Measurements from ENCODE around the gene ZNF507.

Gene ZNF507

DNA sequence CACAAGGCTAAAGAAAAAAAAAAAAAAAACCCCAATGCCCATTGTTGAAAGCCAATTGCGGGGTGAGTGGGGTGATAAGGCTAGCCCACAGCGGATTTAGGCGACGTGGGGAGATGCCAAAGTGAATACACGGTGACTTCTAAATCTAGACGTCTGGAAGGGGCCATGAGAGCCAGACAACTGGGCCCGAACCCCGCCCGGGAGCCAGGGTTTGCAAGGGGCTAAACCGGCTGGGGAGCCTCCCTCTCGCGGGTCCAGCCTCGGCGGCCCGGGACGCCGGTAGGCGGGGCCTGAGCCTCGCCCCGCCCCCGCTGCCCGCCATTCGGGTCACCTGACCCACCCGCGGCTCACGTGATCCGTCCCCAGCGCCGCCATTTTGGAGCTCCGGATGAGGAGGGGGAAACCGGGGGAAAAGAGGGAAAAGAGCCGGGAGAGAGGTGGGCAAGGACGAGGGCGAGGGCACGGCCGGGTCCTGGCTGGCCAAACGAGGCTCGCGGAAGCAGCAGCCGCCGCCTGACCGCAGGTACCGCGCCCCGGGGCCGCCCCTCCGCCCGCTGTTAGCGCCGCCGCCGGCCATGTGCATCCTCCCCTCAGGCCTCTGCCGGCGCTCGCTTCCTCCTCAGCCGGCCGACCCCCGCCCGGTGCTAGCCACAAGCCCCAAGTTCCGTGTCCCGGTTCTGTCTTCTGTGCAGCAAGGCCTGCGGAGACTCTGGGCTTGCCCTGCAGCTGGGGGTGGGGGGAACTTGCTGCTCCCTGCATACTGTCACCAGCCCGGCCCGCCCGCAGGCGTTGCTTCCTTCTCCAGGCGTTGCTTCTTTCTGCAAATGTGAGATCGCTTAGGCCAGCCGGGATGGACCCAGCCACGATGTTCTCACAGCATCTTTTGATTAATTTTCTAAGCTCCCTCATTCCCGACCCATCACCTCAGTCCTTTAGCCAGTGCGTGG is at the start of gene ZNF507:
Gene ZNF507 (plus strand): TSS at position 350 of the 947 bp plus-strand sequence. CDS start 7,221 bp downstream, outside the sequence.
- DNase-seq, result peak; percentile 45

DNA sequence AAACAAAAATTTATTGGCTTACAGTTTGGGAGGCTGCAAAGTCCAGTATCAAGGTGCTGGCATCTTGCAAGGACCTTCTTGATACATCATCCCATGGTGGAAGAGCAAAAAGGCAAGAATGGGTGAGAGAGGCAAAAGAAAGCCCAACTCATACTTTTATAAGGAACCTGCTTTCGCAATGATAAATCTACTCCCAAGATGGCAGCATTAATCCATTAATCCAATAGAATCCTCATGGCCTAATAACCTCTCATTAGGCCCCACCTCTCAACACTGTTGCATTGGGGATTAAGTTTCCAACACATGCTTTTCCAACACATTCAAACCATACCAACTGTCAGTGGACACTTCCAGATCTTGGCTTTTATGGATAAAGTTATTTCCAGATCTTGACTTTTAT is 48.7 kb upstream of the ZNF507 start:
- no peak for DNase-seq

DNA sequence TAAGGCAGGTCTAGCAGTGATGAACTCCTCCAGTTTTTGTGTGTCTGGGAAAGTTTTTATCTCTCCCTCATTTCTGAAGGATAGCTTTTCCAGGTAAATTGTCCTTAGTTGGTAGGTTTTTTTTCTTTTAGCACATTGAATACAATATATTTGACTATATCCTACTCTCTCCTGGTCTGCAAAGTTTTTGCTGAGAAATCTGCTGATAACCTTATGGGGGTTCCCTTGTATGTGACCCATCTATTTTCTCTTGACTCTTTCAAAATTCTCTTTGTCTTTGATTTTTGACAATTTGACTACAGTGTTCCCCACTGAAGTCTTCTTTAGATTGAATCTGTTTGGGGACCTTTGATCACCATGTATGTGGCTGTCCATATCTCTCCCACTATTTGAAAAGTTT is 42.6 kb upstream of the ZNF507 start:
- DNase-seq, result no peak

DNA sequence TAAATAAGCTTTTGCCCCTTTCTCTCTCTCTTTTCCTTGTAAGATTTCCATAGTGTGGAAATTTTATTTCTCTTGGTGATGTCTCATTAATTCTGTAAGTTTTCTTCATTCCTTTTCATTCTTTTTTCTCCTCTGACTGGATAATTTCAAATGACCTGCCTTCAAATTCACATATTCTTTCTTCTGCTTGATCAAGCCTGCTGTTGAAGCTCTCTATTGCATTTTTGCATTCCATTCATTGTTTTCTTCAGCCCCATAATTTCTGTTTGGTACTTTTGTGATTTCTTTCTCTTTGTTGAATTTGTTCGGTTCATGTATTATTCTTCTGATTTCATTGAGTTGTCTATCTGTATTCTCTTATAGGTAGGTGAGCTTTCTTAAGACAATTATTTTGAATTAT is 42.2 kb upstream of the ZNF507 start:
- no peak for DNase-seq

DNA sequence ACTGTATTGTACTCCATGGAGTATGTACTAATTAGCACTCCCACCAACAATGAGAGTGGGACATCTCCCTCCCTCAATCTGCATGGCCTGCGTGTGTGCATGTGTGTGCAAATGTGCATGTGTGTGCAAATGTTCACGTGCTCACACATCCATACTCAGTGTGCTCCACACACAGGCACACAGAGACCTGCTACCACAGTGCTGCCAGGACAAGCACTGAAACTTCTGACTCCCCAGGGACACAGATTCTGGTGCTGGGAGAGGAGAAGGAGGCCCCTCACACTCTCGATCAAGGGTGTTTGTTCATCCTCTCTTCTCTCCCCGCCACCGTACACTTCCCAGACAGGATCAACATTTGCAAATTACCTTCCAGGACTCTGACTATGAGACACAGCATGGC is 37.8 kb upstream of the ZNF507 start:
- no peak for DNase-seq

DNA sequence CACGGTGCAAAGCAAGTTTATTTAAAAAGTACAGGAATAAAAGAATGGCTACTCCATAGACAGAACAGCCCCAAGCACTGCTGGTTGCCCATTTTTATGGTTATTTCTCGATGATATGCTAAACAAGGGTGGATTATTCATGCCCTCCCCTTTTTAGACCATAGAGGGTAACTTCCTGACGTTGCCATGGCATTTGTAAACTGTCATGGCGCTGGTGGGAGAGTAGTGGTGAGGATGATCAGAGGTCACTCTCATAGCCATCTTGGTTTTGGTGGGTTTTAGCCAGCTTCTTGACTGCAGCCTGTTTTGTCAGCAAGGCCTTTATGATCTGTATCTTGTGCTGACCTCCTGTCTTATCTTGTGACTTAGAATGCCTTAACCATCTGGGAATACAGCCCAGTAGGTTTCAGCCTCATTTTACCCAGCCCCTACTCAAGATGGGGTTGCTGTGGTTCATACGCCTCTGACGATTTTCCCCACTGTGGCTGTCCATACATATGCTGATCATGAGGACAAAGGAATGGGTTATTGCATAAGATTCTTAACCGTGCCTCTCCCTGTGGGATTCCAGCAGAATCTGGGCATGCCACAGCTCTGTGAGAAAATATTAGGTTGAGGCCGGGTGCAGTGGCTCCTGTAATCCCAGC is 36.9 kb upstream of the ZNF507 start:
- no peak for DNase-seq

DNA sequence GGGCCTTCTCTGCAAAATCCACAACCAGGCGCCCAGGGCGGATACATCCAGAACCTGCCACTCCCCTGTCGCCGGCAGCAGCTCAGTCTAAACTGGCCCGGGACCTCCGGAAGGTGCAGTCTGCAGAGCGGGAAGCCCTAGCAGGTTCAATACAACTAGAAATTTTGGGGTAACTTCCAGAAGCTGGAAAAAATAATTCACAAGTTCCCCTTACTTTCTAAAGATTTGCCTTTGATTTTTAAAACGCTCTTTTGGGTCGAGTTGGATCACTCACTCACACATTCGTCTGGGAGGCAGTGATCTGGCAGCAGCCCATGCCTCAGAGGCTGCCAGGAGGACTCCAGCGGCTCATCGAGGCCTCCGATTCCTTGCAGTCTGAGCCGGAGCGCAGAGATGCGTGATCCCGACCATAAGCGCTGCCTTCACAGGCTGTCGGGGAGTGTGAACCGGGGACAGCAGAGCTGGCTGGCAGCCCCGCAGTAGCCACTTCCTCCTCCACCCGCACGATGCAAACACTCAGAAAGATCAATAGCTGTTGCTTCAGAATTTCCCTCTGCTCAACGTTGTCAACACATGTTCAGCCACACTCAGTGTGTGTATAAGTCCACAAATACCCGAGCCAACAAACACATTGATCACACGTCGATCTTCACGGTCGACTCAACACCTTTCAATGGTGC is 35.6 kb upstream of the ZNF507 start:
- DNase-seq, result no peak

DNA sequence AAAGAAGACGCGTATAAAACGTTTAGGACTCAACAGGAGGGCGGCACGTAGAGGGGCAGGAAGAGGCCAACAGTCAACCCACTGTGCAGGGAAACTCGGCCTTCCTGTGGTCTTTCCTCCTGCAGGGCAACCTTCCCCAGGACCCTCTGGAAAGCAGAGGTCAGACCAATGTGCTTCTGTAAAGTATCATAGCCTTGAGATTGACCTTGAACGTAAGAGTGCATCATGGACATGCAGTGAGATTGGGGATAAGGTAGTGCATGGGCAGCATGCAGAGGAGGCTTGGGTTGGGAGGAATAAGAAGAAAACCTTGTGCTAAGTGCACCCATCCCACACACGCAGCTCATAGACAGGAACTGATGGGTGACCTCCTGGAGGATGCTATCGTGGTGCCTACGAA is 34.0 kb upstream of the ZNF507 start:
- no peak for DNase-seq

DNA sequence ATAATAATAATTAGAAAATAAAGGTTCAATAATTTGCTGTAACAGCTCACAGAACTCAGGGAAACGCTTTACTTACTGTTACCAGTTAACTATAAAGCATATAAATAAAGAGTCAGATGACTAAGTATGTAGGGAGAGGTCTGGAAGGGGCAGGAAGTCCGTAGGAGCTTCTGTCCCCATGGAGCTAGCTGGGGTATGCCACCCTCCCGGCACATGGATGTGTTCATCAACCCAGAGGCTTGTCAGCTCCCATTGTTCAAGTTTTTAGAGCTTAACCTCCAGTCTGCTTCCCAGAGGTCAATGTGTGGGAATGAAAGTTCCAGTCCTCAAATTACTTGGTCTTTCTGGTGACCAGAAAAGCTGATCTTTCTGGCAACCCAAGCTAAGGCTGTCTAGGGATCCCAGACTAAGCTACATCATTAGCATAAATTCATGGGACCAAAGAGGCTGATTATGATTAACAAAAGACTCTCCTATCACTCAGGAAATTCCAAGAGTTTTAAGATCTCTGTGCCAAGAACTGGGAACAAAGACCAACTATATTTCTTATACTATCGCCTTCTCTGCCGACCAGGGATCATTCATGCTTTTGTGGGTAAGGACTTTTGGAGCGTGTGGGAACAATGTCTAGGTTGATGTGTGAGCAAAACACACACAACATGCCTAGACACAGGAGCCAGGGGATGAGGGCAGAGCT is 31.7 kb upstream of the ZNF507 start:
- DNase-seq, result no peak

DNA sequence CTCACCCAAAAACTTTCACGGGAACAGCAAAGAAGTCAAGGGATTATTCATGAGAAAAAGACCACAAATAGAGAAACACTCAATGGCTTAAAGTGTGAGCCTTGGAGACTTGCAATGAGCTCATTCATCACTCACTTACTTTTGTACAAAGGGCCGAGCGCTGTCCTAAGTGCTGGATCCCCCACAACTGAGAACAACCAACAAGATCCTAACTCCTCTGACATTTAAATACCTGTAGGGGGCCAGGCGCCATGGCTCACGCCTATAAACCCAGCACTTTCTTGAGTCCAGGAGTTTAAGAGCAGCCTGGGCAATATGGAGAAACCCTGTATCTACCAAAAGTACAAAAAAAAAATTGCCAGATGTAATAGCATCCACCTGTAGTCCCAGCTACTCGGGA is 29.4 kb upstream of the ZNF507 start:
- no peak for DNase-seq

DNA sequence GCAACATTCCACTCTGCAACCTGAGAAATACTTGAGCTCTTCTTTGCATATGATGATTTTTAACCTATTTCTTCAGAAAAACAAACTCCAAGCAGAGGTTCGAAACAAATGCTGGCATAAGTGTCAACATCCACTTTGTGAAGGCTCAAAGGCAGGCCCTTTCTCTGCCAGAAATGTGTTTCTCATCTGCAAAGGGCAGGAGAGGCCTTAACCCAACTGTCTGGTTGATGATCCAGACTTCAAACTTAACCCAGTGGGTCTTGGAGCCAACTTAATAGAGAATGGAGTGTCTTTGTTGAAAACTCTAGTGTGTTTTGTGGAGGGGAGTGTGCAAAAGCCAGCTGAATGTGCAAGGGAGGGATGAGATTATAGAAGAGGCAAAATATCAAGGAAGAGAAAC is 28.3 kb upstream of the ZNF507 start:
- no peak for DNase-seq

DNA sequence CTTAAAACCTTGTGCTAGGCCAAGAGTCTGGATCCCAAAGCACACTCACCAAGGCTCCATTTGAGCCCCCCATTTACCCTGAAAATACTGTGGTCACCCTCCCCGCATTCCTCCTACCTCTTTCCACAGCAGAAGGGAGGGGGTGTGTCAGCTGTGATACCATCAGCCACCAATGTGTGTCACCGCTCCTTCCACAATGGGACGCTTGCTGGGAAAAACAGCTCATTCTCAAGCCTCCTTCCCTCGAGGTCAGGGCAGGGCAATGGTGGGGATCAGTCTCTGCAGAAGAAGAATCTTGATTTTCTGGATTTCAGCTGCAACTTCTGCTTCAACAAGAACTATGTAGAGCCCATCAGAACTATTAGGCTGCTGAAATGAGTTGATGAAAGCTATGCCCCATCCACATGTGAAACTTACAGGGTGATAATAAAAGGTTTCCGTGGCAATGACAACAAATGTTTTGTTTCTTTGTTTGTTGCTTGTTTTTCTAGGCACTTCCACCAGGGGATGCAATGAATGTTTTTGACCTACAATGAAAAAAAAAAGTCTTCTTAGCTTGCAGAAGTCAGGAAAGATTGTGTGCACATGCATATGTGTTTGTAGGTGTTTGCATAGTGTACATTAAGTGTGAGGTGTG is 26.4 kb upstream of the ZNF507 start:
- peak; percentile 10 for DNase-seq

DNA sequence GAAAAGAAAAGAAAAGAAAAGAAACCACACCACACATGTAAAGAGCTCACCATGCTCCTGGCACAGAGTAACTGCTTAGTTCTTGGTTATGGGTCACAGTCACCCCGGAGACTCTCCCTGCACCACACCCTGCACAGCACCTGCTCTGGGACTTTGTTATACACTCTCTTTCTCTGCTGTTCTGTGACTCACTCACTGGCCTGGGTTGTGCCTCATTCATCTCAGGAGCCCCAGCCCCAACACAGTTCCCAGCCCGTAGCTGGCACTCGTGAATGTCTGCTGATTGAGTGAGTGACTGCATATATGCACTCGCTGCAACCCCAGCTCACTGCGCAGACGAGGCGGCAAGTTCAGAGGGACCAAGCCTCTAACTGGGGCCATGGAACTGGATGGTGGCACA is 22.9 kb upstream of the ZNF507 start:
- no peak for DNase-seq

DNA sequence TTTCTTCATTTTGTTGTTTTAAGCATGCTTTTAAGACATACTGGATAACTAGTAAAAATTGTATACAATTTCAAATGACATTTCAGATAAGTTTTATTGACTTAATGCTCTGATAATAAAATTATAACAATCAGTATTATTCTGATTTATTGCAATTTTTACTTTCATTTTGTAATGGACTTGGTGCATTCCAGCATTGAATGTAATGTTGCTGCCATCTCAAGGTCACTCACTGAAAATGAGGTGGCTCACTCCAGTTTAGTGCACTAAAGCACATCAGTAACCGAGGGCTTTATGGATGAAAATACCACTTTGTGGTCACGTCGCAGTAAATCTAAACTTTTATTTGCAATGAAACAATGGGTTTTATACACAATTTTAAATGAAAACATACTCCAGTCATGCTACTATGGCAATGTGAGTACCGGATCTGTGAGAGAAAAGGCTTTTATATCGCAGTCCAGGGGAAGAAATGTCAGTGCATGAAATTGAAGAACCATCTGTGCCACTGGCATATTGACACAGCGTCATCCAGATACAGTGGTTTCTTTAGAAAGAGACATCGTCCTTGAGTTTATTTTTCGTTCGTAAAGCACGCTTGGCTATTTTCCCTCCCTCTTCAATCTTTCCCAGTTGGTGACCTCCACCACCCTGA is 20.7 kb upstream of the ZNF507 start:
- no peak for DNase-seq

DNA sequence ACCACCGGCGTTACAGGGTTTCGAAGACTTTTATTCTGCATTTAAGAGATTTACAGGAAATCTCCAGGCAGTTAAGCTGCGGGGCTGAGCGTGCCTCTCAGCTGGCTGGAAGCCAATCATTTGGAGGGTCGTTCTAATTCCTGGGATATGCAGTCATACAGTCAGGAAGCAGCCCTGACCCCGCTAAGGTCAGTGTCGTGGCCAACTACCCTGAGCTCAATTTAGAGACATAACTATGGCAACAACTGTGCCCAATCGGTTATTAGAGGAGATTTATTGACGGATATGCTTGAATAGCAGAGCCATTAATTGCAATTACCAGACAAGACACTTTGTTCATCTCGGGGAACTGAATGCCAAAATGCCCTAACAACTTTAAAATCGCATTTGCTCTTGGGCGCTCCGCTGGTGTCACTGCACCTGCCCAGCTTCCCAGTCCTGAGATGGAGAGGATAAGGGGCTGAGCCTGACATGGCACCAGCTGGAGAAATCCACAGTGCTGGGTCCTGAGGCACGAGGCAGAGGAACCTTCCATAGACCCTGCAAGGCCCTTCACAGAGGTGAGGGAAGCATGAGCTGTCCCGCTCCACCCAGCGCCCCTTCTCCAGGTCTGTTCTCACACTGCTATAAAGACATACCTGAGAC is 15.1 kb upstream of the ZNF507 start:
- DNase-seq, result no peak

DNA sequence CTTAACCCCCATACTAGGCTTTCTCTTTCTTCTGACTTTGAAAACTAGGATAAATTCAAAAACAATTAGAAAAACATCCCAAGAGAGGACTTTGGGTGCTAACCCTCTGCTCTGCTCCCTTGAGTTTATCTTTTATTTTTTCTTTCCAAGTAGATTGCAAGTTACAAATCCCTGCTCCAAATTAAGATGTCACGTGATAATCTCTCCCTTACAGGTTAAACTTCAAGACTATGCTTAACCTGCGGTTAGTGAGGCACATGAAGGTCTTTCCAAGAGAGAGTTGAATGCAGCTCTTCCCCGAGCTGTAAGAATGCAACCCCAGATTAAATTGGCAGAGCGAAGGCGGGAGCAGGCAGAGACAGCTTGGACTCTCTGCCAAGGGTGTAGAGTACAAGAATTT is 12.2 kb upstream of the ZNF507 start:
- no peak for DNase-seq

DNA sequence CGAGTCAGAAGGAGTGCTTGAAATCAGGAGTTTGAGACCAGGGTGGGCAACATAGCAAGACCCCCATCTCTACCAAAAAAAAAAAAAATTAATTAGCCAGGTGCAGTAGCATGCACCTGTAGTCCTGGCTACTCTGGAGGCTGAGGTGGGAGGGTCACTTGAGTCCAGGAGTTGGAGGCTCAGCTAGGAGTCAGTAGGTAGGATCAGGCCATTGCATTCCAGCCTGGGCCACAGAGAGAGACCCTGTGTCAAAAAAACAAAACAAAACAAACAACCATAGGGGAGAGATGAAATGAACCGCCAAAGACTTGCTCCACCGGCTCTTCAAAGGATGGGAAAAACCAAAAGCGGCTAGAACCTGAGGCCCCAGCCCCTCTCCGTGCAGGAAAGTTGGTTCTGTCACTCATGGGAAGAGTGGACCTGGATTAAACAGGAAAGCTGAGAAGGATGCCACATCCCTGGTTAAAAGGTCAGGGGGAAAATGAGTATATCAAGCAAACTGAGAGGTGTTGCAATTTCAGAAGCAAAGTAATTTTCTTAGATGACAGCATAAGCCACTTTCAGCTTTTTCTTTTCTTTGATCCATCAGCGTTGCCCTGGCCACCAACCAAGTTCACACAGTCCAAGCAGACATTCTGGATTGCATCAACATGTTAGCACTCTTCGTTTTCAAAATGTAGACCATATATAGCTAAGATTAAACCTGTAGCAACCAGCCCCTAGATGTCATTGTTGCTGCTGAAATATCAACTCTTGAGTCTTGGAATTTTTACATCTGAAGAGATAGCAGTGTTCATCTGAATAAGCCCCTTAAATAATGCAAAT is 8.9 kb upstream of the ZNF507 start:
- DNase-seq, result no peak

DNA sequence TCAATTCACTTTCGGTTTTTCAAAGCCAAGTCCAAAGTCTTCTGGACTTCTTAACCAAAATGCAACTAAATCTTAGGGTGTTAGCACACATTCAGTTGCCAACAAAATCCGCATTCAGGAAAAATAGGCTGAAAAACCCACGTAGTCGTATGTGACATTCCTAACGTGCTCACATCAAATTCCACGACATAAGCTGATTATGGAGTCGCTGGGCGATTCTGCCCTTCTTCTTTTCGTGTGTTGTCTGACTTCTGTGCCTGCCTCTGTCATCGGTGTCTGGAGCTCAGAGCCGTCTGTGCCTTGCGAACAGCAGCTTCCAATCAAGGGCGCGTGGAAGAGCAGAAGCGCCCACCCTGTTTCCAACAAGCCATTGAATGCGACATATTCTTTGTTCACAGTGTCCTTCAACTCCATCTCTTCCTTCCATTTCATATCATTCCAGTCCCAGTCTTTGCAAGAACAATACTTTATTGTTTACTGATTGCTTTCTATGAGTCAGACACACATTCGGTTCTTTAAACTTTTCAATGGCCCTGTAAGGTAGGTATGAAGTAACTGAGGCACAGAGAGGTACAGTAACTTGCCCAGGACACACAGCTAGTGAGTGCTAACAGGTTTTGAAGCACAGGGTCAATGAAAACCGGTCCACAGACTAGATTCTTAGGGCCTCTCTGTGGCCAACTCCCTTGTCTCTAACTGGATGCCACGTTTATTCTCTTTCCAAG is 8.2 kb upstream of the ZNF507 start:
- no peak for DNase-seq

DNA sequence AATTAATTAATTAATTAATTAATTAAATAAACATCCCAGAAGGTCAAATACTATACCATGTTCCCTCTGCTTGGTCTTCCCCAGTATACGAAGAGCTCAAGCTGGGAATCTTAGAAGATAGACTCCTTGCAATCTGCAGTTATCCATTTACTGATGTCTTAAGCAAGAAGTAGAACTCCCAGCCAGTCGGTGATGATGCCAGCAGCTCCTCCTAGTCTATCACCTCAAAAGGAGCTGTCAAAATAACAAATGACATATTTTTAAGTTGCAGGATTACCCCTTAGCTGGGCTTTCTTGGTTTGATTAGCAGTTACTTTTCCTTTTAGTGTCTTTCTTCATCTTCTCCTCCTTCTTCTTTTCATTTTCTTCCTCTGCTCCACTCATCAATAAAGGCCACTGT is 6.0 kb upstream of the ZNF507 start:
- no peak for DNase-seq
